GM18505 (cell line): Measurements from ENCODE around the gene PPP6R1.

Experiments
- ATAC-seq: cut with Tn5 transposase; IDR thresholded peaks from one replicate; pipeline ENCODE4 v1.9.1; 2021; ENCODE audit not compliant: unreplicated experiment
- POLR2A ChIP-seq: IDR thresholded peaks from 4 replicates; pipeline ENCODE4 v1.6.1; 2011; ENCODE audit warnings: borderline replicate concordance; ENCODE audit not compliant: insufficient read depth, insufficient read length; ENCODE audit errors: extremely low read depth

Gene PPP6R1

GRCh38 chr19:55248166-55248675, 10.6 kb downstream of the PPP6R1 start:
- no peak for ATAC-seq
- TF ChIP-seq POLR2A = no peak

DNA sequence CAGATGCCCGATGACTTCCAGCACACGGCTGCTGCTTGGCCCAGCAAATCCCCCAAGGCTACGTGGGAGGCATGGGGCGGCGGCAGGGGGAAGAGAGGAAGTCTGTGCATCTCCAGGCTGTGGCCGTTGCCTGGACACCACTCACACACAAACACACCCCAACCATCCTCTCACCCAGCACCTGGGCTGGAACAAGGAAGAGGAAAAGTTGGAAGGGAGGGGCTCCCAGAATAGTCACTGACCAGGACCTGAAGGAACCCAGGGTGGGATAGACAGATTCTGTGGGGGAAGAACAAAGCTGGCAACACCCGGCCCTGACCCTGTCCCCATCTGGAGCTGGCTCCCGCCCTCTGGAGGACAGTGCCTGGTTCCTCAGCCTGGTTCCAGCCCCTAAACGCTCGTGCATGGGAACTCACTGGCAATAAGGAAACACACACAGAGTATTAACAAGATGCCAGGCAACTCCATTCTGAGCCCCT, 11.2 kb downstream of the PPP6R1 start:
- no peak for ATAC-seq
- no peak for TF ChIP-seq POLR2A

DNA sequence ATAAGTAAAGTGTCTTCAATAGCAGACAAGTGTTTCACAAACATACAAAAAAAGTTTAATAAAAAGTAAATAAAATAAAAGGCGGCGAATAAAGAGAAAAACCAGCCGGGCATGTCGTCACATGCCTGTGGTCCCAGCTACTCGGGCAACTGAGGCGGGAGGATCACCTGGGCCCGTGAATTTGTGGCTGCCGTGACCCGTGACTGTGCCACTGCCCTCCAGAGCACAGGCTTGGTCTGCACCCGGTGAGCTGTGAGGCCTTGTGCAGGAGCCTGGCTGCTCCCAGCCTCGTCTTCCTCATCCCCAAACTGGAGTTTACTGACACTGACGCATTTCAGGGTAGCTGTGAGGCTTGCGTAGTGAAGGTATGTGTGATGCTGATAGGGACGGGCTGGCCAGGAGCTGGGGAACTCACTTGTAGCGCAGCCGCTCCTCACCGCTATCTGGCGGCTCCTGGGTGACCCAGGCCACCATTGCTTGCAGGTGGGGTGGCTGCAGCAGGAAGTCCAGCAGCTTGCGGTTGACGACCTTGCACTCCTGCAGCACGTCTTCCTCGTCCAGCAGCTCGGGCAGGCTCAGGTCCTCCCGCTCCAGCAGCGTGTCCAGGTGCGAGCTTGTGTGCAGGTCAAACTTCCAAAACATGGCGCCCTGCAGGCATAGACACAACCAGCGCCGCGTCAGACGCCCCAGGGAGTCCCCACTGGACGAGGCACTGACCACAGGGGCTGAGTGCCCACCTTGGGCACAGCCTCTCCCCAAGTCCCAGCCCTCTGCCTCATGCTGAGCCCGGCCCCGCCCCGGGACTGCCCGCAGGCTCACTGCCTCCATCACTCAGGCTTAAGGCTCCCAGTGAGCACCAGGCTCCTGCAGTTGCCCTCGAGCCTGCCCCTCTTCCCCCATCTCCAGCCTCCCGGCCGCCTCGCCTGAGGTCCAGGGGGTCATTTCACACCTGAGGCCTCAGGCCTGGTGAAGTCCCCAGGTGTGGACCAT, 12.1 kb downstream of the PPP6R1 start:
- TF ChIP-seq POLR2A = no peak
- ATAC-seq = no peak

DNA sequence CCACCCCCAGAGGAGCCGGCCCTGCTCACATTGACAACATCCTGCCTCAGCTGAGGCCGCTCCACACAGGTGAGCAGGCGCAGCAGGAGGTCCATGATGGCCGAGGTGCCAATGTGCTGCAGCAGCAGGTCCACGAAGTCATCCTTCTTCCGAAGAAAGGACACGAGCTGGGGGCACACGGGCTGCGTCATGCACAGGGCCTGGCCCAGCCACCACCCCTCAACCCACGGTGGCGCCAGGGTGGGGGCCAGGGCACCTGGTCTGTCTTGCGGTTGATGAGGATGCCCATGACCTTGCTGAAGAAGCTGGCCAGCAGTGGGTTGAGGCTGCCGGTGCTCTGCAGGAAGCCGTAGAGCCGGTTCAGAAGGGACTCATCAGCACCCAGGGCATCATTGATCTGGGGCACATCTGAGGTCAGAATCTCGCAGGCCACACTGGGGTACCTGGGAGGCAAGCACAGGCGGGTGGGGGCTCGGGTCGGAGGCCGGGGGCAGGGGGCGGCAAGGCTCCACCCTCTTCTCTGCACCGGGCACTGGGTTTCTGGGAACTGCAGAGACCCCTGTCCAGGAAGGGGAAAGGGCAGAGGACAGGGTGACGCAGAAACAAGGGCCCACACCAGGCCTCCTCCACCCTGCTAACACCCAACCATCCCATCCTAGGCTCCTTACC, 13.4 kb downstream of the PPP6R1 start:
- no peak for ATAC-seq
- TF ChIP-seq POLR2A = no peak

- no peak for ATAC-seq
- no peak for TF ChIP-seq POLR2A
Measured at GRCh38 chr19:55244004-55244680, 14.7 kb downstream of the PPP6R1 start.

DNA sequence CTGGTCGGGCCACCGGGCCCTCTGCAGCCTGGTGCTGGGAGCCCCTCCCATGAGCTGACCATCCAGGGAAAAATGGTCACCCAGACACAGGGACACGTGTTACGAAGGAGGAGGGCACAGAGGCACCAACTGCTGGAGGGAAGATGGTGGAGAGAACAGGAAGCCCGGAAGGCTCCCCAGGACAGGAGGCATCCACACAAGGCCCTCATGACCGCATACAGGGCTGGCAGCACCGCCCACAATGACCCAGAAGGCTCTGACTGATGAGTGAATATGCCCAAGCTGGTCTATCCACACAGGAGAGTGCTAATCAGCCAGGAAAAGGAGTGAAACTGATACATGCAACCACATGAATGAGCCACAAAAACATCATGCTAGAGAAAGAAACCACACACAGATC, 16.3 kb downstream of the PPP6R1 start:
- TF ChIP-seq POLR2A = no peak
- no peak for ATAC-seq

DNA sequence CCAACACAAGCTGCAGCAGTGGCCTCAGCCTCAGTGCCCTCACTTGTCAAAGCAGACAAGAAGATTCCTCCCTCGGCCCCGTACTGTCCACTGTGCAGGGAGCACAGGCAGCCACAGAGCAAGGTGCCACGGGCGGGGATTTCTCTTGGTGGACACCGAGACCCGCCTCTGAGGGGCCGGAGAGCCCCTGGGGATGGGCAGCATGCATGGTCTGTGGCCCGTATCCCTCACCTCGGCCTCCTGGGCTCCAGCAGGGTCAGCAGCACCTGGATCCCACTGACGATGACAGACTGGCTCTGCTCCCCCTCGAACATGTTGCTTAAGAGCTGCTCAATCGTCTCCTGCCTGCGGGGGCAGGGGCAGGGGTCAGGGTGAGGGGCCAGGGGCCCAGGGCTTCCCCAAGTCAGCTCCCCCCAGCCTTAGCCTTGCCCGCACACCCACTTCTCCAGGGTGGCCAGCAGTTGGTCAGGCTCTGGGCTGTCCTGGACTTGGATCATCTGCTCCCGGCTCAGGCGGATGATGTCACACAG, 16.8 kb downstream of the PPP6R1 start:
- ATAC-seq = no peak
- TF ChIP-seq POLR2A = no peak

- TF ChIP-seq POLR2A = no peak
- no peak for ATAC-seq
Measured at GRCh38 chr19:55241143-55241934, 17.5 kb downstream of the PPP6R1 start.

GRCh38 chr19:55240713-55241020, 18.1 kb downstream of the PPP6R1 start:
- ATAC-seq = no peak
- TF ChIP-seq POLR2A = no peak

DNA sequence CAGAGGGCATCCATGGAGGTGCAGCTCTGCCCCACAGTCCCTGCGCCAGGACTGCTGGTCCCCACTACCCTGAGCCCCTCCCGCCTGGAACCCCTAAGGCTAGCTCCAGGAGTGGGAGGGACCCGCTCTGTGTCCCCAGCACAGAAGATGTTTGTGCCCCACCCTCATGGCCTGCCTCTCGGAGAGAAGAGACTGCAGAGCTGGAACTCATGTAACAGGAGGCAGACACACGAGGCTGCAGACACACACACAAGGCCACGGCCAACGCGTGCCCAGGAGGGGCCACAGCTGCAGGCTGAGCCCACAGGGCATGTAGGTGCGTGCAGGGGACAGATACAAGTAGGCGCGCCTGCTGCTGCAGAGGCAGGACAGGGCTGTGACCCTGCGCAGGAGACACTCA, 19.8 kb downstream of the PPP6R1 start:
- ATAC-seq = no peak
- TF ChIP-seq POLR2A = no peak

- TF ChIP-seq POLR2A = no peak
- ATAC-seq = no peak
Measured at GRCh38 chr19:55238030-55238429, 20.8 kb downstream of the PPP6R1 start.

GRCh38 chr19:55232986-55233385, 25.8 kb downstream of the PPP6R1 start:
- TF ChIP-seq POLR2A = no peak

More at GRCh38 chr19:55232986-55233385, 25.8 kb downstream of the PPP6R1 start:
- ATAC-seq = no peak
